Measurements from ENCODE around the gene DCBLD1. TPM values are rescaled to one million over a fixed set of nuclear protein-coding genes. Genes with fewer than 3 reads are reported as not detected.

DCBLD1 gene
- total and polyA plus RNA-seq, 4 donors, result 2.7 to 10.4 (median 4.4) TPM

- TF ChIP-seq REST (IDR thresholded peaks at IDR 0.05) (peak; percentile 19), FOXA1 (IDR thresholded peaks at IDR 0.05) (no peak), NR2F2 (IDR thresholded peaks at IDR 0.05) (peak; percentile 70), SP1 (IDR thresholded peaks at IDR 0.05) (no peak), HNF4A (conservative IDR thresholded peaks at IDR 0.05) (no peak), TAF1 (conservative IDR thresholded peaks at IDR 0.05) (peak; percentile 60), FOXA2 (IDR thresholded peaks at IDR 0.05) (no peak)
Measured at GRCh38 chr6:117483004-117483644, 650 bp downstream of the DCBLD1 start (continued).

- 1% methylated on average over 7 of the region's 7 CpGs for WGBS
- Histone ChIP-seq H3K4me1 (ENCODE audit: control insufficient read depth in 4 of 4, insufficient read depth in 4 of 4, low read length in 3 of 4) (peaks cover 0 to 13% (median 11%) of the 10 kb centered on the region in 4 donors), H3K27me3 (ENCODE audit: control insufficient read depth in 4 of 4, insufficient read depth in 4 of 4, low read length in 3 of 4) (no peaks in the 10 kb centered on the region), H3K4me3 (ENCODE audit: low read depth in 1 of 3, low read length in 3 of 3) (peak overlapping the region; percentile 73 to 91 (median 80)), H3K9ac (ENCODE audit: low read depth in 1 of 2, low read length in 2 of 2) (peak overlapping the region; percentile 82 to 92), H3K9me3 (ENCODE audit: control insufficient read depth in 4 of 4, low read length in 3 of 4) (no peaks in the 10 kb centered on the region), H3K36me3 (ENCODE audit: control insufficient read depth in 4 of 4, insufficient read depth in 3 of 4, low read depth in 1 of 4, low read length in 3 of 4) (peaks cover 0 to 3% (median 0%) of the 10 kb centered on the region in 4 donors), H3K27ac (ENCODE audit: low read depth in 1 of 2, low read length in 2 of 2) (peak overlapping the region; percentile 92 to 93)
- TF ChIP-seq YY1 (IDR thresholded peaks at IDR 0.05) (peak; percentile 94), RAD21 (IDR thresholded peaks at IDR 0.05) (no peak), EGR1 (IDR thresholded peaks at IDR 0.05; ENCODE audit: low read depth in 2 of 2) (no peak), REST (IDR thresholded peaks at IDR 0.05) (no peak), SP1 (IDR thresholded peaks at IDR 0.05) (no peak)
- no peak for DNase-seq (ENCODE audit: low spot score)
Measured at GRCh38 chr6:117483645-117484016, 1.2 kb downstream of the DCBLD1 start.

GRCh38 chr6:117484052-117484646, 1.7 kb downstream of the DCBLD1 start:
- Histone ChIP-seq H3K36me3 (ENCODE audit: control insufficient read depth in 4 of 4, insufficient read depth in 3 of 4, low read depth in 1 of 4, low read length in 3 of 4) (peaks cover 0 to 3% (median 0%) of the 10 kb centered on the region in 4 donors), H3K27ac (ENCODE audit: low read depth in 1 of 2, low read length in 2 of 2) (peak overlapping the region; percentile 92 to 93), H3K9me3 (ENCODE audit: control insufficient read depth in 4 of 4, low read length in 3 of 4) (no peaks in the 10 kb centered on the region), H3K4me1 (ENCODE audit: control insufficient read depth in 4 of 4, insufficient read depth in 4 of 4, low read length in 3 of 4) (peaks cover 0 to 10% (median 8%) of the 10 kb centered on the region in 4 donors), H3K9ac (ENCODE audit: low read depth in 1 of 2, low read length in 2 of 2) (peak overlapping the region; percentile 82 to 92), H3K4me3 (ENCODE audit: low read depth in 1 of 3, low read length in 3 of 3) (peak overlapping the region; percentile 73 to 91 (median 80)), H3K27me3 (ENCODE audit: control insufficient read depth in 4 of 4, insufficient read depth in 4 of 4, low read length in 3 of 4) (no peaks in the 10 kb centered on the region)
- no peak for DNase-seq (ENCODE audit: low spot score)
- TF ChIP-seq NR2F2 (IDR thresholded peaks at IDR 0.05) (no peak), REST (IDR thresholded peaks at IDR 0.05) (no peak), MAX (IDR thresholded peaks at IDR 0.05) (no peak), YY1 (IDR thresholded peaks at IDR 0.05) (no peak), FOXA2 (IDR thresholded peaks at IDR 0.05) (no peak), FOXA1 (IDR thresholded peaks at IDR 0.05) (no peak), EGR1 (IDR thresholded peaks at IDR 0.05; ENCODE audit: low read depth in 2 of 2) (no peak), GABPA (IDR thresholded peaks at IDR 0.05 in 1 of 2, conservative IDR thresholded peaks at IDR 0.05 in 1 of 2) (no peak), RXRA (IDR thresholded peaks at IDR 0.05) (no peak), JUND (IDR thresholded peaks at IDR 0.05) (no peak), HNF4A (conservative IDR thresholded peaks at IDR 0.05) (no peak), TAF1 (conservative IDR thresholded peaks at IDR 0.05) (no peak), SP1 (IDR thresholded peaks at IDR 0.05) (no peak), HNF4G (IDR thresholded peaks at IDR 0.05) (no peak), ATF3 (IDR thresholded peaks at IDR 0.05) (no peak)
- 67% methylated on average over 8 of the region's 8 CpGs for WGBS

Measured in liver (tissue), 9 donors.